ENCODE data around the gene JADE2. TPM values are rescaled to one million over a fixed set of nuclear protein-coding genes. Genes with fewer than 3 reads are reported as not detected.

The JADE2 gene
- total RNA-seq, 1 donor from 2014 or later: 21.6 TPM

DNA sequence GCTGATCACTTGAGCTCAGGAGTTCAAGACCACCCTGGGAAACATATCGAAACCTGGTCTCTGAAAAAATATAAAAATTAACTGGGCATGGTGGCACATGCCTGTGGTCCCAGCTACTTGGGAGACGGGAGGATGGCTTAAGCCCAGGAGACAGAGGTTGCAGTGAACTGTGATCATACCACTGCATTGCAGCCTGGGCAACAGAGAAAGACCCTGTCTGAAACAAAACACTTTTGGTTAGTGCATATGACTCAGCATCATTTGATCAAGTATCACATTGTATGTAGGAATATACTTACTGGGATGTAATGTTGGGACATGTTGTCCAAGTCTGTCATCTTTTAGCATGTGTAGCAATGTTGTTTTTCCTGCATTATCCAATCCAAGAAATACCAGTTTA, 95.2 kb downstream of the JADE2 start:
- DNase-seq (ENCODE audit: low read depth): no peak
- TF ChIP-seq, protein P1, sequence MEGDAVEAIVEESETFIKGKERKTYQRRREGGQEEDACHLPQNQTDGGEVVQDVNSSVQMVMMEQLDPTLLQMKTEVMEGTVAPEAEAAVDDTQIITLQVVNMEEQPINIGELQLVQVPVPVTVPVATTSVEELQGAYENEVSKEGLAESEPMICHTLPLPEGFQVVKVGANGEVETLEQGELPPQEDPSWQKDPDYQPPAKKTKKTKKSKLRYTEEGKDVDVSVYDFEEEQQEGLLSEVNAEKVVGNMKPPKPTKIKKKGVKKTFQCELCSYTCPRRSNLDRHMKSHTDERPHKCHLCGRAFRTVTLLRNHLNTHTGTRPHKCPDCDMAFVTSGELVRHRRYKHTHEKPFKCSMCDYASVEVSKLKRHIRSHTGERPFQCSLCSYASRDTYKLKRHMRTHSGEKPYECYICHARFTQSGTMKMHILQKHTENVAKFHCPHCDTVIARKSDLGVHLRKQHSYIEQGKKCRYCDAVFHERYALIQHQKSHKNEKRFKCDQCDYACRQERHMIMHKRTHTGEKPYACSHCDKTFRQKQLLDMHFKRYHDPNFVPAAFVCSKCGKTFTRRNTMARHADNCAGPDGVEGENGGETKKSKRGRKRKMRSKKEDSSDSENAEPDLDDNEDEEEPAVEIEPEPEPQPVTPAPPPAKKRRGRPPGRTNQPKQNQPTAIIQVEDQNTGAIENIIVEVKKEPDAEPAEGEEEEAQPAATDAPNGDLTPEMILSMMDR (conservative IDR thresholded peaks at IDR 0.05; ENCODE audit: low read depth, low read length): no peak

DNA sequence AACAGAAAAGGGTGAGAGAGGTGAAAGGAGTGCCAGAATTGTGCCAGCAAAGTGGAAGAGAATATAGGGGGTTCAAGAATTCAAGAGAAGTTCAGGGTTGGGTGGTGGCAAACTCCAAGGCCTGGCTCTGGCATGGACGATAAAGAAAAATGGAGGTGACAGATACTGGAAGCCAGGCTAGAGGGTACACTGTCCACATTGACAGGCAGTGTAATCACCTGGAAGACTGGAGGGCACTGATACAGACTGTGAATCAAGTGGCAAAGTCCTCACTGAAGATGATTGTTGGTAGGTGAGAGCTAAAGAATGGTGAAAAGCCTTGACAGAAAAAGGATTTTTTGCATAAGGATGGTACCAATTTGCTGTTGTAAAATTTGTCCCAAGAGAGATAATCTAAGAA, 100.1 kb downstream of the JADE2 start:
- DNase-seq (ENCODE audit: low read depth): no peak
- TF ChIP-seq, protein P1 (conservative IDR thresholded peaks at IDR 0.05; ENCODE audit: low read depth, low read length): no peak
- H3K4me3 ChIP-seq (ENCODE audit: low read depth, low read length): no peak overlapping the region

More for the DNA sequence above, 95.2 kb downstream of the JADE2 start:
- H3K4me3 ChIP-seq (ENCODE audit: low read depth, low read length): no peak overlapping the region

DNA sequence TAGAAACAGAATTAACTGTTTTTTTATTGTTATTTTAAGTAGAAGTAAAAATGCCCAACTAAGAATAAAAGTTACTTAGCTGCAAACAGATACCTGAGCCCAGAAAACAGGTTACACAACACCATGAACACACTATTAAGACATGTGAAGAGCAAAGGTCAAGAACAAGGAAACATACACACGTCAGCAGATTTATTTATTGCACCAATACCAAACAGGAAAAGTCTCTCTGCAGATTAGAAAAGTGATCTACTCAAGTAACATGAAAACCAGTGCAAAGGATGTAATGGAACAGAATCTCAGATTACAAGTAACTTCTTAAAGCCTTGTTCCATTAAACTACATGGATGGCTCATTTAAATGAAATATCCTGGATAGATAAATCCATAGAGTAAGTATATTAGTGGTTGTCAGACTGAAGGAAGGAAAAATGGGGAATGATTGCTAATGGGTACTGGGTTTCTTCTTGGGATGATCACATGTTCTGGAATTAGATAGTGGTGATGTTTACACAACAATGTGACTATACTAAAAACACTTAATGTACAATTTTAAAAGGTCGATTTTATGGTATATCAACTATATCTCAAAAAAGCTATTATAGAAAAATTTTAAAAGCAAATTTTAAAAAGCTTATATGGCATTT, 101.0 kb downstream of the JADE2 start:
- peak; percentile 52 for DNase-seq (ENCODE audit: low read depth)
- H3K4me3 ChIP-seq (ENCODE audit: low read depth, low read length): no peak overlapping the region
- TF ChIP-seq, protein P1 (conservative IDR thresholded peaks at IDR 0.05; ENCODE audit: low read depth, low read length): no peak

Other genes starting within 250 kb of the JADE2 start
- 0.06 and 0.43 TPM in 2 replicates for gene CDKL3, start 158.5 kb upstream of the JADE2 start, total RNA-seq
- 32.2 and 32.8 TPM in 2 replicates for gene UBE2B, start 154.1 kb upstream of the JADE2 start, total RNA-seq
- gene CDKN2AIPNL, start 113.8 kb upstream of the JADE2 start, total RNA-seq: 28.5 and 58.7 TPM in 2 replicates
- 21.4 and 31.8 TPM in 2 replicates for gene SAR1B, start 107.2 kb downstream of the JADE2 start, total RNA-seq
- 12.9 and 13.7 TPM in 2 replicates for gene SEC24A, start 123.1 kb downstream of the JADE2 start, total RNA-seq
- 20.6 and 24.8 TPM in 2 replicates for gene CAMLG, start 212.9 kb downstream of the JADE2 start, total RNA-seq
- 30.4 and 35.0 TPM in 2 replicates for gene DDX46, start 233.1 kb downstream of the JADE2 start, total RNA-seq